Neural cell (in vitro differentiated cells): ENCODE results near the gene STATH. TPM values are rescaled to one million over a fixed set of nuclear protein-coding genes. Genes with fewer than 3 reads are reported as not detected.
"Not testable (repeated sequence)": the region's sequence is repeated elsewhere in the genome, so short reads cannot be mapped to it uniquely, and the experiment has no call there.

Experiments used
- H2AFZ ChIP-seq: fragments of 200-600, 300-800 bp; sonication (generic), shearing (Covaris generic); 2 replicates; pipeline ENCODE4 v1.6.0; 2014; ENCODE audit warnings: low read depth, mild to moderate bottlenecking, antibody characterized with exemption, low read length, moderate library complexity
- H3F3A ChIP-seq: fragments of 200-600 bp; shearing (Covaris generic); 2 replicates; pipeline ENCODE4 v1.6.1; 2016; ENCODE audit warnings: mild to moderate bottlenecking, moderate library complexity, mixed read lengths, antibody characterized with exemption, low read length; ENCODE audit not compliant: insufficient read depth, poor library complexity, severe bottlenecking
- H3K27ac ChIP-seq: fragments of 200-600, 300-800 bp; sonication (generic), shearing (Covaris generic); 2 replicates; pipeline ENCODE4 v1.5.1; 2014; ENCODE audit warnings: mild to moderate bottlenecking, low read length, moderate library complexity
- H3K27me3 ChIP-seq: fragments of 300-800, 200-600 bp; sonication (generic), shearing (Covaris generic); 2 replicates; pipeline ENCODE4 v1.6.0; 2014; ENCODE audit warnings: mild to moderate bottlenecking, low read depth, low read length, moderate library complexity; ENCODE audit not compliant: insufficient read depth
- H3K36me3 ChIP-seq: fragments of 300-800, 200-600 bp; sonication (generic), shearing (Covaris generic); 2 replicates; pipeline ENCODE4 v1.5.1; 2014; ENCODE audit warnings: mild to moderate bottlenecking, antibody characterized with exemption, low read length, moderate library complexity; ENCODE audit not compliant: insufficient read depth
- H3K4me2 ChIP-seq: fragments of 300-800, 200-600 bp; sonication (generic), shearing (Covaris generic); 2 replicates; pipeline ENCODE4 v1.6.0; 2014; ENCODE audit warnings: mild to moderate bottlenecking, low read length
- H3K4me3 ChIP-seq: fragments of 300-800, 200-600 bp; sonication (generic), shearing (Covaris generic); 2 replicates; pipeline ENCODE4 v1.5.1; 2014; ENCODE audit warnings: mild to moderate bottlenecking, low read length, moderate library complexity
- H3K79me2 ChIP-seq: fragments of 200-600 bp; shearing (Covaris generic); replicated peaks from 2 replicates; pipeline ENCODE4 v1.6.0; 2014; ENCODE audit warnings: mild to moderate bottlenecking, low read length, moderate library complexity; ENCODE audit not compliant: insufficient read depth
- H3K9ac ChIP-seq: fragments of 300-800, 200-600 bp; sonication (generic), shearing (Covaris generic); 2 replicates; pipeline ENCODE4 v1.6.1; 2016; ENCODE audit warnings: mild to moderate bottlenecking, low read length, mixed read lengths
- H3K9me2 ChIP-seq: fragments of 200-600 bp; shearing (Covaris generic); 2 replicates; pipeline ENCODE4 v1.6.1; 2016; ENCODE audit warnings: mild to moderate bottlenecking, low read length, mixed read lengths; ENCODE audit not compliant: insufficient read depth
- H3K9me3 ChIP-seq: fragments of 200-600, 300-800 bp; sonication (generic), shearing (Covaris generic); 2 replicates; pipeline ENCODE4 v1.6.1; 2016; ENCODE audit warnings: mild to moderate bottlenecking, mixed run types, low read length, moderate library complexity, mixed read lengths
- H4K20me1 ChIP-seq: fragments of 200-600 bp; shearing (Covaris generic); 2 replicates; pipeline ENCODE4 v1.6.1; 2016; ENCODE audit warnings: mild to moderate bottlenecking, mixed run types; ENCODE audit not compliant: insufficient read depth
- EP300 ChIP-seq: fragments of 450-650 bp; conservative IDR thresholded peaks from 2 replicates; pipeline ENCODE4 v1.6.1; 2014; ENCODE audit warnings: antibody characterized with exemption, mild to moderate bottlenecking, moderate library complexity; ENCODE audit not compliant: poor library complexity, severe bottlenecking
- EZH2 ChIP-seq: fragments of 200-600, 300-800 bp; shearing (Covaris generic), sonication (generic); IDR thresholded peaks from 2 replicates; pipeline ENCODE4 v1.6.1; 2014; ENCODE audit warnings: antibody characterized with exemption, low read length, borderline replicate concordance, mild to moderate bottlenecking; ENCODE audit not compliant: insufficient read depth, poor library complexity, severe bottlenecking
- MXI1 ChIP-seq: fragments of 450-650 bp; conservative IDR thresholded peaks from 2 replicates; pipeline ENCODE4 v1.6.1; 2014; ENCODE audit warnings: antibody characterized with exemption, mild to moderate bottlenecking; ENCODE audit not compliant: poor library complexity, severe bottlenecking
- POLR2AphosphoS5 ChIP-seq: IDR thresholded peaks from 2 replicates; pipeline ENCODE4 v1.6.1; 2012
- RAD21 ChIP-seq: fragments of 450-650 bp; conservative IDR thresholded peaks from 2 replicates; pipeline ENCODE4 v1.6.1; 2014; ENCODE audit warnings: antibody characterized with exemption, mild to moderate bottlenecking, moderate library complexity
- REST ChIP-seq: IDR thresholded peaks from 2 replicates; pipeline ENCODE4 v1.6.1; 2012; ENCODE audit warnings: borderline replicate concordance
- SMC3 ChIP-seq: fragments of 450-650 bp; conservative IDR thresholded peaks from 2 replicates; pipeline ENCODE4 v1.6.1; 2014; ENCODE audit warnings: antibody characterized with exemption, mild to moderate bottlenecking, moderate library complexity; ENCODE audit not compliant: poor library complexity
- TAF1 ChIP-seq: IDR thresholded peaks from 2 replicates; pipeline ENCODE4 v1.6.1; 2012; ENCODE audit warnings: low read depth
- polyA plus RNA-seq: library from polyadenylated mRNA; depleted of rRNA; stranded (reverse); fragments of >200 nt; gene quantifications from 2 replicates; pipeline ENCODE4 v1.2.3, GENCODE V29; 2014
- TF ChIP-seq, protein P1 (sequence below): fragments of 450-650 bp; IDR thresholded peaks from 2 replicates; pipeline ENCODE4 v1.5.1; 2014; ENCODE audit warnings: antibody characterized with exemption, mild to moderate bottlenecking, moderate library complexity; ENCODE audit not compliant: poor library complexity, severe bottlenecking

The STATH gene
- polyA plus RNA-seq, 1 donor from 2014 or later: not detected

DNA sequence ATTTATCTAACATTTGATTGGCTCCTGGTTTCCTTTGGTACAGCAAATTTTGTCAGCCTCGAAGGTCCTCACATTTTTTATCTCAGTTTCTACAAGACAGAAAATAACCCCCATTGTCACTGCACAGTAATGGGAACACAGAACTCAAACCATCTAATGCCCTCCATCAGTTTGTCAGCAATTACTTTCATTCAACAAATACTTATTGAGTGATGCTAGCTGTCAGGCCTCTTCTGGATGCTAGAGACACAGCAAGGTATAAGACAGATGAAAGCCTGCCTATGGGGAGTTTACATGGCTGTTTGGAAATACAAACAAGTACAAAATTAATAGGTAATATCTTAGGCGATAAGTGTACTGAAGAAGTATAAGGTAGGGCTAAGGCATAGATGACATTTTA, 27.5 kb downstream of the STATH start:
- H3K9ac ChIP-seq: no peak overlapping the region
- no peak overlapping the region for H3K4me2 ChIP-seq
- H3K27ac ChIP-seq: peak overlapping the region; percentile 29
- H3K9me2 ChIP-seq: no peaks in the 10 kb centered on the region
- no peak overlapping the region for H2AFZ ChIP-seq
- H3K4me3 ChIP-seq: no peak overlapping the region
- H3F3A ChIP-seq: no peaks in the 10 kb centered on the region
- no peaks in the 10 kb centered on the region for H4K20me1 ChIP-seq
- H3K27me3 ChIP-seq: no peaks in the 10 kb centered on the region
- H3K9me3 ChIP-seq: no peaks in the 10 kb centered on the region
- no peaks in the 10 kb centered on the region for H3K79me2 ChIP-seq
- H3K36me3 ChIP-seq: no peaks in the 10 kb centered on the region
- TF ChIP-seq POLR2AphosphoS5: peak; percentile 75
- TF ChIP-seq EZH2: no peak
- TF ChIP-seq MXI1: no peak
- TF ChIP-seq REST: peak; percentile 33
- TF ChIP-seq, protein P1, sequence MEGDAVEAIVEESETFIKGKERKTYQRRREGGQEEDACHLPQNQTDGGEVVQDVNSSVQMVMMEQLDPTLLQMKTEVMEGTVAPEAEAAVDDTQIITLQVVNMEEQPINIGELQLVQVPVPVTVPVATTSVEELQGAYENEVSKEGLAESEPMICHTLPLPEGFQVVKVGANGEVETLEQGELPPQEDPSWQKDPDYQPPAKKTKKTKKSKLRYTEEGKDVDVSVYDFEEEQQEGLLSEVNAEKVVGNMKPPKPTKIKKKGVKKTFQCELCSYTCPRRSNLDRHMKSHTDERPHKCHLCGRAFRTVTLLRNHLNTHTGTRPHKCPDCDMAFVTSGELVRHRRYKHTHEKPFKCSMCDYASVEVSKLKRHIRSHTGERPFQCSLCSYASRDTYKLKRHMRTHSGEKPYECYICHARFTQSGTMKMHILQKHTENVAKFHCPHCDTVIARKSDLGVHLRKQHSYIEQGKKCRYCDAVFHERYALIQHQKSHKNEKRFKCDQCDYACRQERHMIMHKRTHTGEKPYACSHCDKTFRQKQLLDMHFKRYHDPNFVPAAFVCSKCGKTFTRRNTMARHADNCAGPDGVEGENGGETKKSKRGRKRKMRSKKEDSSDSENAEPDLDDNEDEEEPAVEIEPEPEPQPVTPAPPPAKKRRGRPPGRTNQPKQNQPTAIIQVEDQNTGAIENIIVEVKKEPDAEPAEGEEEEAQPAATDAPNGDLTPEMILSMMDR: no peak
- peak; percentile 93 for TF ChIP-seq EP300
- no peak for TF ChIP-seq RAD21
- TF ChIP-seq SMC3: no peak
- no peak for TF ChIP-seq TAF1

DNA sequence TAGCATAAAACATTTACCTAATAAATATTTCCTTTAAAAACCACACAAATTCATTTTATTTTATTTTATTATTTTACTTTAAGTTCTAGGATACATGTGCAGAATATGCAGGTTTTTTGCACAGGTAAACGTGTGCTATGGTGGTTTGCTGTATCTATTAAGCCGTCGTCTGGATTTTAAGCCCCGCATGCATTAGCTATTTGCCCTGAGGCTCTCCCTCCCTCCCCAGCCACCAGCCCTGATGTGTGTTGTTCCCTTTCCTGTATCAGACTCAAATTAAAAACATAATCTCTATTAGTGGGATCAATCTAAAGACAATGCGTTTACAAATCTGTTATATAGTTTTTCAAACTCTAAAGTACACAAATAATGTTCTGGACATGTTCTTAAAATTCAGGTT, 31.2 kb downstream of the STATH start:
- Histone ChIP-seq H3K9me2 (no peaks in the 10 kb centered on the region), H3K9me3 (no peaks in the 10 kb centered on the region), H3K27me3 (no peaks in the 10 kb centered on the region), H2AFZ (no peak overlapping the region), H3K79me2 (no peaks in the 10 kb centered on the region), H3K4me3 (no peak overlapping the region), H3F3A (no peaks in the 10 kb centered on the region), H3K27ac (no peak overlapping the region), H3K9ac (no peak overlapping the region), H4K20me1 (no peaks in the 10 kb centered on the region), H3K4me2 (no peak overlapping the region), H3K36me3 (no peaks in the 10 kb centered on the region)
- TF ChIP-seq, protein P1: no peak
- TF ChIP-seq RAD21: no peak

- not testable (repeated sequence) for H3K9ac ChIP-seq, H3K27ac ChIP-seq, H2AFZ ChIP-seq, H3K36me3 ChIP-seq, H3K9me2 ChIP-seq, H3K9me3 ChIP-seq, H3F3A ChIP-seq, H3K4me2 ChIP-seq, H4K20me1 ChIP-seq, H3K4me3 ChIP-seq, H3K27me3 ChIP-seq, H3K79me2 ChIP-seq
These were observed 32.4 kb downstream of the STATH start, which contains the start of gene HTN3 for GRCh38 chr4:70028159-70028558. Gene HTN3 (plus strand): TSS chr4:70028459. CDS start chr4:70030741, 2,282 bp downstream.

GRCh38 chr4:70037559-70037958, 41.8 kb downstream of the STATH start:
- not testable (repeated sequence) for H3K36me3 ChIP-seq, H3K9me2 ChIP-seq, H3K4me3 ChIP-seq, H3K9ac ChIP-seq, H3K79me2 ChIP-seq, H4K20me1 ChIP-seq, H3F3A ChIP-seq, H3K27ac ChIP-seq, H3K27me3 ChIP-seq, H3K9me3 ChIP-seq, H2AFZ ChIP-seq, H3K4me2 ChIP-seq
